ENCODE measurements around the gene SMIM17. TPM values are rescaled to one million over a fixed set of nuclear protein-coding genes. Genes with fewer than 3 reads are reported as not detected.

SMIM17 gene
- polyA plus RNA-seq, 4 donors = 1.1 to 2.3 (median 1.8) TPM

Other genes with a start within 250 kb of the SMIM17 start
- gene ZNF582, start 249.6 kb upstream of the SMIM17 start, polyA plus RNA-seq (ENCODE audit: insufficient read length in 4 of 4) = 10 to 100 TPM; 10.6 to 12.1 (median 11.6) TPM
- 10 to 100 TPM in 1 of 4 donors, 1 to 10 TPM in 3; 8.6 to 11.9 (median 9.6) TPM for gene ZNF583, start 238.8 kb upstream of the SMIM17 start, polyA plus RNA-seq (ENCODE audit: insufficient read length in 4 of 4)
- 10 to 100 TPM; 12.6 to 24.8 (median 19.9) TPM for gene ZNF667, start 165.8 kb upstream of the SMIM17 start, polyA plus RNA-seq (ENCODE audit: insufficient read length in 4 of 4)
- gene ZNF471, start 135.3 kb upstream of the SMIM17 start, polyA plus RNA-seq (ENCODE audit: insufficient read length in 4 of 4) = 10 to 100 TPM; 11.8 to 36.1 (median 22.6) TPM
- gene ZFP28, start 104.2 kb upstream of the SMIM17 start, polyA plus RNA-seq (ENCODE audit: insufficient read length in 4 of 4) = 10 to 100 TPM; 11.1 to 19.2 (median 12.8) TPM
- gene ZNF470, start 75.7 kb upstream of the SMIM17 start, polyA plus RNA-seq (ENCODE audit: insufficient read length in 4 of 4) = 10 to 100 TPM in 2 of 4 donors, 1 to 10 TPM in 2; 7.3 to 10.6 (median 9.5) TPM
- gene ZNF71, start 47.9 kb upstream of the SMIM17 start, polyA plus RNA-seq (ENCODE audit: insufficient read length in 4 of 4) = 10 to 100 TPM in 2 of 4 donors, 1 to 10 TPM in 2; 8.1 to 11.3 (median 9.5) TPM
- 1 to 10 TPM; 4.4 to 7.3 (median 4.7) TPM for gene ZNF835, start 28.6 kb downstream of the SMIM17 start, polyA plus RNA-seq (ENCODE audit: insufficient read length in 4 of 4)
- 10 to 100 TPM; 50.6 to 95.4 (median 77.1) TPM for gene PEG3, start 197.6 kb downstream of the SMIM17 start, polyA plus RNA-seq (ENCODE audit: insufficient read length in 4 of 4)
- 1 to 10 TPM in 3 of 4 donors, under 1 TPM in 1; 0.72 to 4.7 (median 2.6) TPM for gene ZIM2, start 197.6 kb downstream of the SMIM17 start, polyA plus RNA-seq (ENCODE audit: insufficient read length in 4 of 4)